Liver (tissue), 9 donors: Measurements from ENCODE around the gene RGS3. TPM values are rescaled to one million over a fixed set of nuclear protein-coding genes. Genes with fewer than 3 reads are reported as not detected.

Experiments used
- DNase-seq: peaks from one replicate; pipeline ENCODE4 v3.0.0-alpha.2; 2017; ENCODE audit warnings: low spot score
- H3K27ac ChIP-seq, 2 donors: one replicate each; pipeline ENCODE4 v1.7.0; 2013; ENCODE audit warnings: inconsistent platforms in 2 of 2, low read length in 2 of 2, control low read depth in 1 of 2, low read depth in 1 of 2, mild to moderate bottlenecking in 1 of 2
- H3K27me3 ChIP-seq, 4 donors: one replicate each; pipeline versions ENCODE4 v1.6.1 to v1.7.0; 2013; ENCODE audit warnings: low read length in 3 of 4, inconsistent platforms in 1 of 4, mild to moderate bottlenecking in 1 of 4, moderate library complexity in 1 of 4; ENCODE audit not compliant: control insufficient read depth in 4 of 4, insufficient read depth in 4 of 4
- H3K36me3 ChIP-seq, 4 donors: one replicate each; pipeline versions ENCODE4 v1.6.1 to v1.7.0; 2013; ENCODE audit warnings: low read length in 3 of 4, mild to moderate bottlenecking in 3 of 4, low read depth in 1 of 4, moderate library complexity in 1 of 4; ENCODE audit not compliant: control insufficient read depth in 4 of 4, insufficient read depth in 3 of 4
- H3K4me1 ChIP-seq, 4 donors: one replicate each; pipeline versions ENCODE4 v1.6.1 to v1.7.0; 2013; ENCODE audit warnings: low read length in 3 of 4, mild to moderate bottlenecking in 3 of 4, moderate library complexity in 1 of 4; ENCODE audit not compliant: control insufficient read depth in 4 of 4, insufficient read depth in 4 of 4
- H3K4me3 ChIP-seq, 3 donors: one replicate each; pipeline versions ENCODE4 v1.6.1 to v1.7.0; 2013; ENCODE audit warnings: low read length in 3 of 3, control low read depth in 1 of 3, low read depth in 1 of 3, mild to moderate bottlenecking in 1 of 3
- H3K9ac ChIP-seq, 2 donors: one replicate each; pipeline ENCODE4 v1.7.0; 2013; ENCODE audit warnings: low read length in 2 of 2, mild to moderate bottlenecking in 2 of 2, moderate library complexity in 2 of 2, control low read depth in 1 of 2, low read depth in 1 of 2
- H3K9me3 ChIP-seq, 4 donors: one replicate each; pipeline versions ENCODE4 v1.6.1 to v1.7.0; 2013; ENCODE audit warnings: low read length in 3 of 4; ENCODE audit not compliant: control insufficient read depth in 4 of 4
- EGR1 ChIP-seq, 2 donors: IDR thresholded peaks; 2 replicates each; pipeline ENCODE4 v1.6.1; 2016 to 2018; ENCODE audit warnings: antibody characterized with exemption in 2 of 2, low read depth in 2 of 2
- FOXA2 ChIP-seq: IDR thresholded peaks from 2 replicates; pipeline ENCODE4 v1.6.1; 2016; ENCODE audit warnings: antibody characterized with exemption
- GABPA ChIP-seq, 2 donors: IDR thresholded peaks in 1 of 2; conservative IDR thresholded peaks in 1 of 2; 2 replicates each; pipeline ENCODE4 v1.6.1; 2016; ENCODE audit warnings: antibody characterized with exemption in 2 of 2, mild to moderate bottlenecking in 1 of 2, moderate library complexity in 1 of 2
- JUND ChIP-seq, 2 donors: IDR thresholded peaks; 2 replicates each; pipeline ENCODE4 v1.6.1; 2016; ENCODE audit warnings: antibody characterized with exemption in 2 of 2
- NR2F2 ChIP-seq: IDR thresholded peaks from 2 replicates; pipeline ENCODE4 v1.6.1; 2016; ENCODE audit warnings: antibody characterized with exemption
- RAD21 ChIP-seq, 2 donors: IDR thresholded peaks; 2 replicates each; pipeline ENCODE4 v1.6.1; 2016; ENCODE audit warnings: antibody characterized with exemption in 2 of 2, mild to moderate bottlenecking in 2 of 2
- RXRA ChIP-seq, 2 donors: IDR thresholded peaks; 2 replicates each; pipeline ENCODE4 v1.6.1; 2017 to 2018; ENCODE audit warnings: antibody characterized with exemption in 2 of 2, mild to moderate bottlenecking in 1 of 2
- SP1 ChIP-seq: IDR thresholded peaks from 2 replicates; pipeline ENCODE4 v1.6.1; 2018; ENCODE audit warnings: antibody characterized with exemption, mild to moderate bottlenecking
- TAF1 ChIP-seq: conservative IDR thresholded peaks from 2 replicates; pipeline ENCODE4 v1.6.1; 2016; ENCODE audit warnings: antibody characterized with exemption, mild to moderate bottlenecking
- YY1 ChIP-seq: IDR thresholded peaks from 2 replicates; pipeline ENCODE4 v1.6.1; 2016; ENCODE audit warnings: antibody characterized with exemption, mild to moderate bottlenecking
- ZBTB33 ChIP-seq: IDR thresholded peaks from 2 replicates; pipeline ENCODE4 v1.6.1; 2016; ENCODE audit warnings: antibody characterized with exemption
- WGBS: extraction: QIAGEN DNeasy Blood & Tissue Kit; methylation state at CpG from one replicate; pipeline ENCODE4 v1.1.7; 2013; 5-methylcytosine and 5-hydroxymethylcytosine counted together
- polyA plus RNA-seq, 2 donors: library from polyadenylated mRNA; stranded (reverse) in 1 of 2; unstranded in 1 of 2; fragments of 200-250 nt in 1 of 2; fragments of >200 nt in 1 of 2; fragmentation: Nextera tagmentation in 1 of 2; extraction: Ambion mirVana in 1 of 2; gene quantifications; one replicate each; pipeline versions ENCODE4 v1.2.1 to v1.2.3, GENCODE V29; 2013 to 2015
- total RNA-seq, 2 donors: library from RNA; depleted of rRNA; stranded (reverse); fragments of >200 nt; gene quantifications; one replicate each; pipeline ENCODE4 v1.2.3, GENCODE V29; 2014
- TF ChIP-seq, protein P1 (sequence below): IDR thresholded peaks from 2 replicates; pipeline ENCODE4 v1.6.1; 2016; ENCODE audit warnings: antibody characterized with exemption
- TF ChIP-seq, protein P2 (sequence below): fragments of 150-350 bp; IDR thresholded peaks from 2 replicates; pipeline ENCODE4 v1.5.1; 2017; ENCODE audit warnings: improper control_type of control experiment, low read depth, low read length; ENCODE audit not compliant: missing input control
- TF ChIP-seq, protein P3 (sequence below): IDR thresholded peaks from 2 replicates; pipeline ENCODE4 v1.6.1; 2016; ENCODE audit warnings: antibody characterized with exemption
- donor health status: healthy.
- donor health status: healthy.
- donor health status: healthy.
- donor health status: healthy.
- donor health status: healthy.

The RGS3 gene
- total and polyA plus RNA-seq, 4 donors = 13.0 to 65.0 (median 28.3) TPM

DNA sequence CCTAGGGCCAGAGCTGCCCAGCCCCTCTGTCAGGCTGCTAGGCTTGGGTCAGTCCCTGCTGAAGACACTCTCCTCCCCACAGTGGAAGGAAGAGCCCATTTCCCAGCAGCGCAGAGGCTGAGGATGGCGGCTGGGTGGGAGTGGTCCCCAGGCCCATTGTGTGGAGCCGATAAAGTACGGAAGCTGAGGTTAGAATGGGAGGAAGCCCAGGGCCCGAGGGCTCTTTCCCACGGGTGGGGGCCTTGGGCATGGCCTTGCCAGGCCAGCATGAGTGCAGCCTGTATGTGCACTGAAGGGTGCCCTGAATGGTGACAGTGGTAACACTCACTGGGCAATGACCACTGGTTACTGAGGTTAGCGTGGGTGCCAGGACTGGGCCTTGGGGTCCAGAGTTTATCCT lies 125.9 kb downstream of the RGS3 start:
- TF ChIP-seq, protein P1, sequence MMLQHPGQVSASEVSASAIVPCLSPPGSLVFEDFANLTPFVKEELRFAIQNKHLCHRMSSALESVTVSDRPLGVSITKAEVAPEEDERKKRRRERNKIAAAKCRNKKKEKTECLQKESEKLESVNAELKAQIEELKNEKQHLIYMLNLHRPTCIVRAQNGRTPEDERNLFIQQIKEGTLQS = no peak
- TF ChIP-seq NR2F2 (peak; percentile 71), TAF1 (no peak)
- no peak for DNase-seq
- Histone ChIP-seq H3K9me3 (no peaks in the 10 kb centered on the region), H3K4me3 (no peak overlapping the region), H3K27me3 (no peaks in the 10 kb centered on the region), H3K36me3 (peaks cover 0 to 2% (median 0%) of the 10 kb centered on the region in 4 donors), H3K4me1 (peaks cover 4 to 22% (median 13%) of the 10 kb centered on the region in 4 donors), H3K27ac (peak overlapping the region in 1 of 2 donors; percentile 19), H3K9ac (no peak overlapping the region)
- 79% methylated on average over 7 of the region's 7 CpGs for WGBS

GRCh38 chr9:113589890-113590289 lies 126.4 kb downstream of the RGS3 start:
- no peaks in the 10 kb centered on the region for H3K27me3 ChIP-seq
- peaks cover 0 to 2% (median 0%) of the 10 kb centered on the region in 4 donors for H3K36me3 ChIP-seq
- H3K9me3 ChIP-seq = no peaks in the 10 kb centered on the region
- WGBS = 35% methylated on average over 3 of the region's 3 CpGs
- peak overlapping the region in 1 of 2 donors; percentile 19 for H3K27ac ChIP-seq
- no peak overlapping the region for H3K9ac ChIP-seq
- no peak overlapping the region for H3K4me3 ChIP-seq
- H3K4me1 ChIP-seq = peaks cover 4 to 22% (median 13%) of the 10 kb centered on the region in 4 donors
- TF ChIP-seq, protein P2, sequence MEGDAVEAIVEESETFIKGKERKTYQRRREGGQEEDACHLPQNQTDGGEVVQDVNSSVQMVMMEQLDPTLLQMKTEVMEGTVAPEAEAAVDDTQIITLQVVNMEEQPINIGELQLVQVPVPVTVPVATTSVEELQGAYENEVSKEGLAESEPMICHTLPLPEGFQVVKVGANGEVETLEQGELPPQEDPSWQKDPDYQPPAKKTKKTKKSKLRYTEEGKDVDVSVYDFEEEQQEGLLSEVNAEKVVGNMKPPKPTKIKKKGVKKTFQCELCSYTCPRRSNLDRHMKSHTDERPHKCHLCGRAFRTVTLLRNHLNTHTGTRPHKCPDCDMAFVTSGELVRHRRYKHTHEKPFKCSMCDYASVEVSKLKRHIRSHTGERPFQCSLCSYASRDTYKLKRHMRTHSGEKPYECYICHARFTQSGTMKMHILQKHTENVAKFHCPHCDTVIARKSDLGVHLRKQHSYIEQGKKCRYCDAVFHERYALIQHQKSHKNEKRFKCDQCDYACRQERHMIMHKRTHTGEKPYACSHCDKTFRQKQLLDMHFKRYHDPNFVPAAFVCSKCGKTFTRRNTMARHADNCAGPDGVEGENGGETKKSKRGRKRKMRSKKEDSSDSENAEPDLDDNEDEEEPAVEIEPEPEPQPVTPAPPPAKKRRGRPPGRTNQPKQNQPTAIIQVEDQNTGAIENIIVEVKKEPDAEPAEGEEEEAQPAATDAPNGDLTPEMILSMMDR = peak; percentile 74
- TF ChIP-seq RAD21 (IDR thresholded peaks at IDR 0.05) (peak; percentile 87 to 90), EGR1 (IDR thresholded peaks at IDR 0.05; ENCODE audit: low read depth in 2 of 2) (peak in 1 of 2 donors; percentile 37), NR2F2 (peak; percentile 6)
- TF ChIP-seq, protein P3, sequence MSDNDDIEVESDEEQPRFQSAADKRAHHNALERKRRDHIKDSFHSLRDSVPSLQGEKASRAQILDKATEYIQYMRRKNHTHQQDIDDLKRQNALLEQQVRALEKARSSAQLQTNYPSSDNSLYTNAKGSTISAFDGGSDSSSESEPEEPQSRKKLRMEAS = no peak
- DNase-seq = no peak

DNA sequence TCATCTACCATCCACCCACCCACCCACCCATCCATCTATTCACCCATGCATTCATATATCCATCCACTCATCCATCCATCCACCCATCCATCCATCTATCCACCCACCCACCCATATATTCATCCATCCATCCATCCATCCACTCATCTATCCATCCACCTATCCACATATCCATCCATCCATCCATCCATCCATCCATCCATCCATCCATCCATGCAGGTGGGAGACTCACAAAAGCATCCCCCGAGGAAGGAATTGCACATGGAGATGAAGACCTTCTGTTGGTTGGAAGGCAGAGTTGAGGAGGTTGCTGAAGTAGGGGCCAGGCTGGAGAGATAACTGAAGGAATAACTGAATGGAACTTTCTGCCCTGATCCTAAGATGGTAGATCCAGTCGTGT lies 126.9 kb downstream of the RGS3 start:
- Histone ChIP-seq H3K36me3 (peaks cover 0 to 1% (median 0%) of the 10 kb centered on the region in 4 donors), H3K27me3 (no peaks in the 10 kb centered on the region), H3K4me1 (peaks cover 4 to 25% (median 16%) of the 10 kb centered on the region in 4 donors), H3K9ac (no peak overlapping the region), H3K9me3 (no peaks in the 10 kb centered on the region), H3K4me3 (no peak overlapping the region), H3K27ac (no peak overlapping the region)
- no peak for DNase-seq
- WGBS = 94% methylated on average over 2 of the region's 2 CpGs
- TF ChIP-seq JUND (IDR thresholded peaks at IDR 0.05) = no peak

DNA sequence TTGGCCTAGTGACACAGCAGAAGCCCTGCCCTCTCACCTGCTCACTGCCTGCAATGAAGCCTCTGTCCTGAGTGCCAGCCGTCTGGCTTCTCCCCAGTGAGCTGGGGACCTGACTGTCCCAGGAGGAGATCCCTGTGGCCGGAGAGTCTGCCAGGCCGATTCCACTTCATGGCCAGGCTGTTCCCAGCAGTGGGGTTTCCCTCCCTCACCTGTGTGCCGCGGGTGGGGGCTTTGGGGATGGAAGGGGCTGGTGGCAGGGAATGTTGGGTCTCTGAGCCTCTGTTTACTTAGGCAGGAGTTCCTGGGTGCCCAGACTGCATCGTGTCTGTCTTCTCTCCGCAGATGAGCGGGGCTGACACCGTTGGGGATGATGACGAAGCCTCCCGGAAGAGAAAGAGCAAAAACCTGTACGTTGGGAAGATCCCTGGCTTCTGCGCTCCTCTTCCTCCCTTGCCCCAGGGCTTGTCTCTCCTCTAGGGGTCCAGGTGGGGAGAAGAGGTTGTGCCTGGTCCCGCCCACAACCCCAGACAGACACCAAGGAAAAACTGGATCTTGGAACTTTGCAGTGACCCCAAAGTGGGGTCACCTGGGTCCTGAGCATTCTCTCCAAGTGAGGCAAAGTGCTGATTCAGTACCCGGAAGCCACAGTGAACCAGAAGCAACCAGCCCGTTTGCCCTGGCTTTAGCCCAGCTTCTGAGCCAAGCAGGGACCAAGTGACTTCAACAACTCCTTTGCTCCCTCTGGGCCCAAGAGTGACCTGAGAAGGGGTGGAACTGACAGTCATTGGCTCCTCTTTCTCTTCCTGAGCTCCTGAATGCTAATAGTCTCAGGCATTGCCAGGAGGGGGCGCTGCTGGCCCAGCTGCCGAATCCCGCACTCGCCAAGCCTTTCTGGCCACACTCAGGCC lies 127.7 kb downstream of the RGS3 start:
- peaks cover 5 to 34% (median 24%) of the 10 kb centered on the region in 4 donors for H3K4me1 ChIP-seq
- H3K27me3 ChIP-seq = no peaks in the 10 kb centered on the region
- H3K27ac ChIP-seq = peak overlapping the region in 1 of 2 donors; percentile 10
- peak; percentile 100 for TF ChIP-seq RAD21 (IDR thresholded peaks at IDR 0.05)
- TF ChIP-seq, protein P2 = peak; percentile 97
- TF ChIP-seq SP1 = peak; percentile 10
- TF ChIP-seq NR2F2 = peak; percentile 37
- TF ChIP-seq GABPA (IDR thresholded peaks at IDR 0.05 in 1 of 2, conservative IDR thresholded peaks at IDR 0.05 in 1 of 2) = no peak
- TF ChIP-seq ZBTB33 = no peak
- TF ChIP-seq FOXA2 = no peak
- TF ChIP-seq RXRA (IDR thresholded peaks at IDR 0.05) = peak; percentile 28 to 67
- TF ChIP-seq JUND (IDR thresholded peaks at IDR 0.05) = no peak
- no peak for TF ChIP-seq YY1
- peak; percentile 87 for DNase-seq
- no peak overlapping the region for H3K4me3 ChIP-seq
- H3K36me3 ChIP-seq = peaks cover 0 to 8% (median 3%) of the 10 kb centered on the region in 4 donors
- H3K9ac ChIP-seq = no peak overlapping the region
- 57% methylated on average over 20 of the region's 20 CpGs for WGBS
- H3K9me3 ChIP-seq = no peaks in the 10 kb centered on the region
